Smooth muscle cell (in vitro differentiated cells): Measurements from ENCODE around the gene SGCD. TPM values are rescaled to one million over a fixed set of nuclear protein-coding genes. Genes with fewer than 3 reads are reported as not detected.

Source experiments
- DNase-seq: peaks from one replicate; lab custom pipeline; 2025; ENCODE audit not compliant: unreplicated experiment; lab: John Stamatoyannopoulos, UW
- H2AFZ ChIP-seq: fragments of 200-600 bp; sonication (generic); 2 replicates; pipeline ENCODE4 v1.6.0; 2016; ENCODE audit warnings: antibody characterized with exemption, low read depth, mild to moderate bottlenecking
- H3F3A ChIP-seq: fragments of 200-600 bp; sonication (generic); 2 replicates; pipeline ENCODE4 v1.6.0; 2017; ENCODE audit warnings: antibody characterized with exemption, low read depth
- H3K27ac ChIP-seq: fragments of 200-600 bp; sonication (generic); 2 replicates; pipeline ENCODE4 v1.5.1; 2016; ENCODE audit warnings: low read depth, mild to moderate bottlenecking
- H3K27me3 ChIP-seq: fragments of 200-600 bp; sonication (generic); 2 replicates; pipeline ENCODE4 v1.6.1; 2016; ENCODE audit warnings: low read depth, mild to moderate bottlenecking
- H3K36me3 ChIP-seq: fragments of 200-600 bp; sonication (generic); 2 replicates; pipeline ENCODE4 v1.5.1; 2016; ENCODE audit warnings: low read depth
- H3K4me1 ChIP-seq: fragments of 200-600 bp; sonication (generic); 2 replicates; pipeline ENCODE4 v1.5.1; 2016; ENCODE audit warnings: low read depth
- H3K4me2 ChIP-seq: fragments of 200-600 bp; sonication (generic); 2 replicates; pipeline ENCODE4 v1.6.0; 2016; ENCODE audit warnings: mild to moderate bottlenecking
- H3K4me3 ChIP-seq: fragments of 200-600 bp; sonication (generic); 2 replicates; pipeline ENCODE4 v1.5.1; 2016; ENCODE audit warnings: mild to moderate bottlenecking
- H3K79me2 ChIP-seq: fragments of 200-600 bp; sonication (generic); 2 replicates; pipeline ENCODE4 v1.6.0; 2016; ENCODE audit warnings: low read depth, mild to moderate bottlenecking
- H3K9ac ChIP-seq: fragments of 200-600 bp; sonication (generic); 2 replicates; pipeline ENCODE4 v1.6.0; 2016; ENCODE audit warnings: low read depth
- H3K9me3 ChIP-seq: fragments of 200-600 bp; sonication (generic); replicated peaks from 2 replicates; pipeline ENCODE4 v1.5.1; 2016; ENCODE audit warnings: low read depth
- H4K20me1 ChIP-seq: fragments of 200-600 bp; sonication (generic); 2 replicates; pipeline ENCODE4 v1.6.0; 2016; ENCODE audit warnings: low read depth
- CTCF ChIP-seq: fragments of 200-600 bp; sonication (generic); IDR thresholded peaks from 2 replicates; pipeline ENCODE4 v1.5.1; 2017; ENCODE audit warnings: borderline replicate concordance, mild to moderate bottlenecking, antibody characterized with exemption; ENCODE audit not compliant: insufficient read depth, poor library complexity, severe bottlenecking
- WGBS: methylation state at CpG from one replicate; pipeline ENCODE4 v1.1.7; 2016; ENCODE audit warnings: low lambda C conversion rate; 5-methylcytosine and 5-hydroxymethylcytosine counted together
- polyA plus RNA-seq: library from polyadenylated mRNA; unstranded; fragments of >200 nt; fragmentation: Nextera tagmentation; extraction: Ambion mirVana; gene quantifications from 2 replicates; pipeline ENCODE4 v1.2.1, GENCODE V29; 2016
- total RNA-seq: library from RNA; depleted of rRNA; stranded (reverse); fragments of >200 nt; gene quantifications from 2 replicates; pipeline ENCODE4 v1.2.3, GENCODE V29; 2014

SGCD gene
- total and polyA plus RNA-seq, 2 experiments from 2014 or later: 1.6 to 3.5 TPM

GRCh38 chr5:156477196-156477595 lies 150.2 kb downstream of the SGCD start:
- Histone ChIP-seq H3K4me1 (peaks cover 10% of the 10 kb centered on the region), H3K4me2 (no peak overlapping the region), H2AFZ (no peak overlapping the region), H3K36me3 (no peaks in the 10 kb centered on the region), H3K9me3 (no peaks in the 10 kb centered on the region), H3K27ac (peak overlapping the region; percentile 49), H3K79me2 (no peaks in the 10 kb centered on the region), H3K27me3 (no peaks in the 10 kb centered on the region), H4K20me1 (no peaks in the 10 kb centered on the region), H3K4me3 (no peak overlapping the region), H3K9ac (no peak overlapping the region), H3F3A (no peaks in the 10 kb centered on the region)
- TF ChIP-seq CTCF: no peak
- DNase-seq: no peak
- WGBS: 87% methylated on average over 1 of the region's 1 CpG

- Histone ChIP-seq H3F3A (no peaks in the 10 kb centered on the region), H3K9me3 (no peaks in the 10 kb centered on the region), H3K79me2 (no peaks in the 10 kb centered on the region), H3K36me3 (no peaks in the 10 kb centered on the region), H2AFZ (peak overlapping the region; percentile 17), H4K20me1 (no peaks in the 10 kb centered on the region), H3K4me3 (no peak overlapping the region), H3K9ac (no peak overlapping the region), H3K4me2 (peak overlapping the region; percentile 37), H3K27ac (peak overlapping the region; percentile 75), H3K4me1 (peaks cover 10% of the 10 kb centered on the region), H3K27me3 (no peaks in the 10 kb centered on the region)
- TF ChIP-seq CTCF: no peak
- no peak for DNase-seq
- WGBS: 71% methylated on average over 1 of the region's 1 CpG
Measured at GRCh38 chr5:156479849-156480248, 152.9 kb downstream of the SGCD start.

GRCh38 chr5:156481741-156482140 lies 154.8 kb downstream of the SGCD start:
- no peaks in the 10 kb centered on the region for H3F3A ChIP-seq
- no peaks in the 10 kb centered on the region for H4K20me1 ChIP-seq
- no peak overlapping the region for H3K4me3 ChIP-seq
- no peaks in the 10 kb centered on the region for H3K4me1 ChIP-seq
- H2AFZ ChIP-seq: no peak overlapping the region
- no peaks in the 10 kb centered on the region for H3K27me3 ChIP-seq
- no peak for DNase-seq
- no peak overlapping the region for H3K27ac ChIP-seq
- H3K9me3 ChIP-seq: no peaks in the 10 kb centered on the region
- no peak overlapping the region for H3K9ac ChIP-seq
- H3K4me2 ChIP-seq: no peak overlapping the region
- no peaks in the 10 kb centered on the region for H3K79me2 ChIP-seq
- no peak for TF ChIP-seq CTCF
- no peaks in the 10 kb centered on the region for H3K36me3 ChIP-seq
- 60% methylated on average over 4 of the region's 4 CpGs for WGBS

- H3K27ac ChIP-seq: no peak overlapping the region
- no peak overlapping the region for H3K4me3 ChIP-seq
- no peaks in the 10 kb centered on the region for H3K4me1 ChIP-seq
- DNase-seq: no peak
- no peak overlapping the region for H3K9ac ChIP-seq
- H4K20me1 ChIP-seq: no peaks in the 10 kb centered on the region
- no peak for TF ChIP-seq CTCF
- no peaks in the 10 kb centered on the region for H3K79me2 ChIP-seq
- no peak overlapping the region for H3K4me2 ChIP-seq
- no peaks in the 10 kb centered on the region for H3F3A ChIP-seq
- H2AFZ ChIP-seq: no peak overlapping the region
- H3K9me3 ChIP-seq: no peaks in the 10 kb centered on the region
- no peaks in the 10 kb centered on the region for H3K36me3 ChIP-seq
- H3K27me3 ChIP-seq: no peaks in the 10 kb centered on the region
Measured at GRCh38 chr5:156482818-156483217, 155.9 kb downstream of the SGCD start.
